WTC11 (cell line): ENCODE data around the gene MARCHF4.

ENCODE experiments used
- CTCF ChIP-seq: fragments of 200-600 bp; IDR thresholded peaks from 2 replicates; pipeline ENCODE4 v1.8.0; 2022; ENCODE audit warnings: antibody characterized with exemption
- ELF4 ChIP-seq: sonication (generic); formaldehyde crosslinking; IDR thresholded peaks from 2 replicates; pipeline ENCODE4 v1.8.1; 2022; ENCODE audit warnings: low read depth, mild to moderate bottlenecking, moderate library complexity, missing genetic modification reagents
- MAX ChIP-seq: sonication (generic); formaldehyde crosslinking; IDR thresholded peaks from 2 replicates; pipeline ENCODE4 v1.8.0; 2022; ENCODE audit warnings: mild to moderate bottlenecking, missing genetic modification reagents
- TP53 ChIP-seq: sonication (generic); formaldehyde crosslinking; IDR thresholded peaks from 2 replicates; pipeline ENCODE4 v1.8.1; 2023; ENCODE audit warnings: mild to moderate bottlenecking, missing genetic modification reagents

GRCh38 chr2:216346781-216347180 is 25.5 kb downstream of the MARCHF4 start:
- TF ChIP-seq TP53 (CRISPR knock-in tag), result no peak
- TF ChIP-seq CTCF, result no peak
- TF ChIP-seq ELF4 (CRISPR knock-in tag), result no peak
- no peak for TF ChIP-seq MAX (CRISPR knock-in tag)
